ENCODE results near the gene MEIS2.

The MEIS2 gene

DNA sequence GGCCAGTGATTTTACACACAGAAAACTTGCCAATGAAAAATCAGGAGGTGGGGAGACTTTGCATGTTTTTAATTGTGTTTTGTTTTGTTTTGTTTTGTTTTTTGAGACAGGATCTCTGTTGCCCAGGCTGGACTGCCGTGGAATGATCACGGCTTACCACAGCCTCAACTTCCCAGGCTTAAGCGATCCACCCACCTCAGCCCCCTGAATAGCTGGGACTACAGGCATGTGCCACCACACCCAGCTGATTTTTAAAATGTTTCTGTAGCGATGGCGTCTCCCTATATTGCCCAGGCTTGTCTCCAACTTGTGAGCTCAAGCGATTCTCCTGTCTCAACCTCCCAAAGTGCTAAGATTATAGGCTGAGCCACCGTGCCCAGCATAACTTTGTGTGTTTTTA lies 46.0 kb downstream of the MEIS2 start:
- POLR2A ChIA-PET, result no interaction called here
- TF ChIP-seq SUZ12 (IDR thresholded peaks at IDR 0.05) (no peak), FOXM1 (IDR thresholded peaks at IDR 0.05; ENCODE audit: borderline replicate concordance) (no peak), CTBP1 (IDR thresholded peaks at IDR 0.05; ENCODE audit: borderline replicate concordance) (no peak), NFRKB (IDR thresholded peaks at IDR 0.05) (no peak), SP1 (IDR thresholded peaks at IDR 0.05) (no peak), L3MBTL2 (conservative IDR thresholded peaks at IDR 0.05) (no peak), ELF4 (IDR thresholded peaks at IDR 0.05) (no peak), FOXK2 (IDR thresholded peaks at IDR 0.05) (no peak), LEF1 (IDR thresholded peaks at IDR 0.05; ENCODE audit: borderline replicate concordance) (no peak), FOXA1 (IDR thresholded peaks at IDR 0.05) (no peak), TARDBP (IDR thresholded peaks at IDR 0.05) (no peak), BHLHE40 (IDR thresholded peaks at IDR 0.05; ENCODE audit: borderline replicate concordance) (no peak), ARNT (IDR thresholded peaks at IDR 0.05) (no peak), HDGF (IDR thresholded peaks at IDR 0.05; ENCODE audit: borderline replicate concordance) (no peak), ZNF384 (IDR thresholded peaks at IDR 0.05) (no peak)
- TF ChIP-seq, protein P1, sequence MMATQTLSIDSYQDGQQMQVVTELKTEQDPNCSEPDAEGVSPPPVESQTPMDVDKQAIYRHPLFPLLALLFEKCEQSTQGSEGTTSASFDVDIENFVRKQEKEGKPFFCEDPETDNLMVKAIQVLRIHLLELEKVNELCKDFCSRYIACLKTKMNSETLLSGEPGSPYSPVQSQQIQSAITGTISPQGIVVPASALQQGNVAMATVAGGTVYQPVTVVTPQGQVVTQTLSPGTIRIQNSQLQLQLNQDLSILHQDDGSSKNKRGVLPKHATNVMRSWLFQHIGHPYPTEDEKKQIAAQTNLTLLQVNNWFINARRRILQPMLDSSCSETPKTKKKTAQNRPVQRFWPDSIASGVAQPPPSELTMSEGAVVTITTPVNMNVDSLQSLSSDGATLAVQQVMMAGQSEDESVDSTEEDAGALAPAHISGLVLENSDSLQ (IDR thresholded peaks at IDR 0.05), result no peak
- CTCF ChIA-PET, result no interaction called here
- DNase-seq (ENCODE audit: extremely low spot score), result no peak

DNA sequence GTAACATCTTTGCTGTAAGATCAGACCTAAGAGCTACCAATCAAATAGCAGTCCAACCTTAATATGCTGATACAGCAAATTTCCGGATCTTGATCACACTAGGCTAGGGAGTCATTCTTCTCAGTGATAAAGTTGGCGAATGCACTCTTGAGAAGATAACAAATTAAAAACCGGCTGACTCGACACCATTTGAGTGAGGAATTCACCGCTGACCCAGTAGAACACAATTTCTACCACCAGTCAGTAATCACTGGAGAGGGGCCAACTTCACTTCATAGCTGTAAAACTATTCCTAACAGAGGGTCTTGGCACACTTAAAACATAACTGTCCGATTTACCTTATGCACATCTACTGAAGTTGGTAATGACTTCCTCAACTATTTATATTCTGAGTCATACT lies 47.2 kb downstream of the MEIS2 start:
- POLR2A ChIA-PET, result no interaction called here
- CTCF ChIA-PET, result no interaction called here
- TF ChIP-seq L3MBTL2 (conservative IDR thresholded peaks at IDR 0.05) (no peak), TARDBP (IDR thresholded peaks at IDR 0.05) (no peak), ELF4 (IDR thresholded peaks at IDR 0.05) (no peak), BHLHE40 (IDR thresholded peaks at IDR 0.05; ENCODE audit: borderline replicate concordance) (no peak), LEF1 (IDR thresholded peaks at IDR 0.05; ENCODE audit: borderline replicate concordance) (no peak), ZNF384 (IDR thresholded peaks at IDR 0.05) (no peak), FOXM1 (IDR thresholded peaks at IDR 0.05; ENCODE audit: borderline replicate concordance) (no peak), FOXA1 (IDR thresholded peaks at IDR 0.05) (no peak), SUZ12 (IDR thresholded peaks at IDR 0.05) (no peak), NFRKB (IDR thresholded peaks at IDR 0.05) (no peak), SP1 (IDR thresholded peaks at IDR 0.05) (no peak)
- DNase-seq (ENCODE audit: extremely low spot score), result no peak

DNA sequence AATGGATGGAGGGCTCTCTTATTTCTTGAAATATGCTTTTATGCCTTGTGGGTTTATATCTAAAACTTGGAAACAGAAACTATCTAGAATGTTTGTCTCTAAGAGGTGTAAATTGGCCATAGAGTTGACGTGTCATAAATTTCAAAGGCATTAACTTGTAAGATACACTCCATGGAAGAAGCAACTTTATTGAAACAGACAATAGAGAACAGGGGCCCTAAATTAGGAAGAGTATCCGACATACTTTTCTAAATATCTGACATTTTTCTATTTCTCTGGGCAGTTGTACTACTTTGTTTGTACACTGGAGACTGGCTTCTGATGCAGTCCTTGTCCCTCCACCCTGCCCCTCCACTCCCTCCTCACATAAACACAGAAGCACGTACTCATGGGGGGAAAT lies 50.0 kb downstream of the MEIS2 start:
- TF ChIP-seq, protein P1 (IDR thresholded peaks at IDR 0.05), result no peak
- ChIA-PET CTCF (no interaction called here), POLR2A (no interaction called here)
- no peak for DNase-seq (ENCODE audit: extremely low spot score)

DNA sequence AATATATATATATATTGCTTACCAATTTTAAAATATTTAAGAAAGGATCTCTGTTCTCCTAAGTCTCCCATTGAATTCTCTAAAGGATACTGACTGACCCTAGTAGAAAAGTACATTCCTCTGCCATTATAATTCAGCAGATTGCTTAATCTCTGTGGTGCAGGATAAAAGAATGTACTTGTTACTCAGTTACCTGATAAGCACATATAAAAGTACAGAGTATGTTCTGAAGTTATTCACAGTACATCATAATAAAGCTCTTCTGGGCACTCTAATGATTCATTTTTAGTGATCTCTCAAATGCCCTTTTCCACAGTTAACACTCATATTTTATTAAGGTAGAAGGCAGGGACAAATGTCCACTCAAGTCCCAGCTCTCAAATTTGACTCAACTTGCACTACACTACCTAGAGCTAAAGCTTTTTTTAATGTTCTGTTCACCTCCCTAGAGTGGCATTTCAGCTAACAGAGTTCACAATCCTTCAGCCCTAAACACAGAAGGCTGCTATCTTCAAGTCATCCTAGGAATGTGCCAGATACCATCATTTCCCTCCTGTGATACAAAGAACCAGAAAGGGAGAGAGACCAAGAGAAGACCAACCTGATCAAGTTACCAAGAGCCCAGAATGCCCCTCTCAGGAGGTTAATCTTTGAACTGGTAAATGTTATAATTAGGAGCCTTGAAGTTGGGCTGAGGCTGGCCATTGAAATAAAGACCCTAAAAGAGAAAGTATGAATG lies 53.3 kb downstream of the MEIS2 start:
- CTCF ChIA-PET, result no interaction called here
- POLR2A ChIA-PET, result interaction anchor here (1.8 kb wide), 1 partner anchor 54 kb away, joined by 7 read pairs; no protein-coding TSS in a partner anchor
- no peak for TF ChIP-seq BHLHE40 (IDR thresholded peaks at IDR 0.05; ENCODE audit: borderline replicate concordance)
- TF ChIP-seq, protein P1 (IDR thresholded peaks at IDR 0.05), result no peak
- no peak for TF ChIP-seq LEF1 (IDR thresholded peaks at IDR 0.05; ENCODE audit: borderline replicate concordance)
- no peak for TF ChIP-seq NFRKB (IDR thresholded peaks at IDR 0.05)
- TF ChIP-seq SUZ12 (IDR thresholded peaks at IDR 0.05), result no peak
- no peak for TF ChIP-seq ELF4 (IDR thresholded peaks at IDR 0.05)
- TF ChIP-seq ARNT (IDR thresholded peaks at IDR 0.05), result no peak
- DNase-seq (ENCODE audit: extremely low spot score), result no peak

DNA sequence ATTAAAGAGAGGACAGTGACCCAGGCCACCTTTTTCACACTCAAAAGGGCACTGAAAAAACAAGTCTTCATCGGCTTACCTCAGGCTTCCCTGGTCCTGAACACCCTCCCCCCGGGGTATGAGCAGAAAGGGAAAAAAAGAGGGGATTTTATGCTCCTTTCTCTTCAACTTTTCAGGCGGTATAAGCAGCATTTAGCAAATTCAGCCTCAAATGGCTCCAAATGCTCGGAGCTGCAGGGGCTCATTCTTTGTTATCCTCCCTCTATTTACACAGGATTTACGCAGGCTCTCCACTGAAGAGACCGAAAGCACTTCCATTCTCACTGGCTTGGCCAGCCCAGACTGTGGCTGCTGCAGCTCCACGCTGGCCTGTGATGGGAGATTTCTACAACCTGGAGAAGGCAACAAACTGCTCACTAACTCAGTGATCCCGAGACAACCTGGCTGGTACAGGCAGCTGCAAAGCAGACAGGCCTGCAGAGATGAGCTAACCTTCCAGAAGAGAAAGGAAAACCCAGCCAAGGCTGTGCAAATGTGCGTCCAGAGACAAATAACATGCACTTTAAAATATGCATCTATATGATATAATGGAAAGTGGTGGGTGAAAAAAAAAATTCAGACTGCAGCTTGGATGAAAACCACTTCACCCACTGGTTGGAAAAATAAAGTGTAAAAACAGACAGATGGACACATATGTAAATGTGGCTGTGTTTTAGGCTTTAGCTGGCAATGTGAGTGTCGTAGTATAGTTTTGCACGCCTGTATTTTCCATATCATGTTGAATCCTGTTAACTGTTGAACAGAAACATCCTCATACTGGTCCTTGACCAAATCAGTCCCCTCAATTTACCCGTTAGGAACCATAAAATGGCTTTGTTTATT lies 54.2 kb downstream of the MEIS2 start:
- CTCF ChIA-PET, result no interaction called here
- POLR2A ChIA-PET, result no interaction called here
- TF ChIP-seq SP1 (IDR thresholded peaks at IDR 0.05) (no peak), HDGF (IDR thresholded peaks at IDR 0.05; ENCODE audit: borderline replicate concordance) (no peak), FOXA1 (IDR thresholded peaks at IDR 0.05) (no peak), TARDBP (IDR thresholded peaks at IDR 0.05) (no peak), LEF1 (IDR thresholded peaks at IDR 0.05; ENCODE audit: borderline replicate concordance) (no peak), ELF4 (IDR thresholded peaks at IDR 0.05) (no peak), CTBP1 (IDR thresholded peaks at IDR 0.05; ENCODE audit: borderline replicate concordance) (no peak), FOXK2 (IDR thresholded peaks at IDR 0.05) (no peak), L3MBTL2 (conservative IDR thresholded peaks at IDR 0.05) (no peak)
- TF ChIP-seq, protein P1 (IDR thresholded peaks at IDR 0.05), result no peak
- peak; percentile 4 for DNase-seq (ENCODE audit: extremely low spot score)

All from HEK293T (cell line).